Stimulated activated naive CD4-positive, alpha-beta T cell (primary cell): ENCODE data around the gene PNPLA7.

ENCODE experiments used
- DNase-seq, 6 experiments: peaks; one replicate each; lab custom pipeline; 2025; lab: John Stamatoyannopoulos, UW

PNPLA7 gene

DNA sequence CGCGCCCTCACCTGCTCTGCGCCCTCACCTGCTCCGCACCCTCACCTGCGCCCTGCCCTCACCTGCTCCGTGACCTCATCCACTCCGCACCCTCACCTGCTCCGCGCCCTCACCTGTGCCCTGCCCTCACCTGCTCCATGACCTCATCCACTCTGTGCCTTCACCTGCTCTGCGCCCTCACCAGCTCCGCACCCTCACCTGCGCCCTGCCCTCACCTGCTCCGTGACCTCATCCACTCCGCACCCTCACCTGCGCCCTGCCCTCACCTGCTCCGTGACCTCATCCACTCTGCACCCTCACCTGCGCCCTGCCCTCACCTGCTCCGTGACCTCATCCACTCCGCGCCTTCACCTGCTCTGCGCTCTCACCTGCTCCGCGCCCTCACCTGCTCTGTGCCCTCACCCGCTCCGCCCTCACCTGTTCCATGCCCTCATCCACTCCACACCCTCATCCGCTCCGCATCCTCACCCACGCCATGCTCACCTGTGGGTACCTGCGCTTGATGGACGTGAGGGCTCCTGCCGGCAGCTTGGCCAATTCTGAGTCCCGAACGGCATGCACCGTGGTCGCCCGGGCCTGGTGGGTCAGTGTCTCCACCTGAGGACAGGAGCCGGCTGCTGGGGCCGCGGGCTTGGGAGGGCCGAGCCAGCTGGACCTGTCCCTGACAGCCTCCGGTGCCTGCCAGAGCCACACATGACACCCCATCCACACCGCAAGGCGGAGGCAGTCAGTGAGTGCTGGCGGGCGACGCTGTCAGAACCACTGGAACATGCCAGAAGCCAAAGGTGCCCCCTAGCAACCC is 55.5 kb downstream of the PNPLA7 start:
- DNase-seq = no peak

DNA sequence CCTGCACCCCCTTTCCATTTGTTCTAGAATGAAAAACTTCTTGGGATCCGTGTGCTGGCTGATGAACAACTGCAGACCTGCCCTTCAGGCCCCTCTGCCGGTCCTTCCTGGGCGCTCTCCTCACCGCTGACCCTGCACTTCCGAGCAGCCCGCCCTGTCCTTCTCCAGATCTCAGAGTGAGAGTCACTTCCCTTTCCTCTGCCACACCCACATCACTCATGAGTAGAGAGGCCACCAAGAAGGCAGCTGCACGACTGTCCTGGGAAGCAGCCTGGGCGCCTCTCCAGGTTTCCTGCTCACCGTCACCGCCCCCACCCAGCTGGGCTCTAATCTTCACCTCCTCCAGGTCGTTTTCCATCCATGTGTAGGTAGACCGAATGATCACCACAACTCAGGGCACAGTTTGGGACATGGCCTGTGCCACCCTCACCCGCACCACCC is 56.1 kb downstream of the PNPLA7 start:
- no peak for DNase-seq

DNA sequence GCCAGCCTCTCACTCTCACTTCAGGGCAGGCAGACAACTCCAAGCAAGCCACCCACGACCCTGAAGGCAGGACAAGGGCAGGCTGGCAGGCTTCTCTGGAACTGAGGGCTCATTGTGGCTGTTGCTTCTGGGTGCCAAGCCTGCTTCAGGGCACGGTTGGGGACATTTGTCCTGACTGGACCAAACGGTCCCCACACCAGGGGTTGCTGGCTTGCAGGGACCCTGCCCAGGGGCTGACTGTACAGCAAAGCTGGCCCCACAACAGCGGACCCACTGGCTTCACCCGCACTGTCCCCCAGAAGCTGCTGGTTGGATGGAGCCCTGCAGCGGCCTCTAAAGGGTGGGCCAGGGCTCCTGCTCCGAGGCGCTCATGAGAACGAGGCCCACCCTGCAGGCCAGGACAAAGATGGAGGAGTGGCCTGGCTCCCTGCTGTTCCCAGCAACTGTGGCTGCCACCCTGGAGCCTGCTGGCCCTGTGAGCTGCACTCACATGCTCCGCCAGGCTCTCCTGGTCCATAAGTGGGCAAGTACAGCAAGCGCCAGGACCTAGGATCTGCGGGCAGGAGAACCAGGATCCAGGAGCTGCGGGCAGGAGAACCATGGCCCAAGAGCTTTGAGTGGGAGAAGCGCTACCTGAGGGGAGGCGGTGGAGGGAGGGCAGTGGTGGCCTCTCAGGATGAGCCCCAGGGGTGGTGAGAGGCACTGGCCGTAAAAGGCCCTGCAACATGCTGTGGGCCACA is 56.7 kb downstream of the PNPLA7 start:
- DNase-seq = no peak

GRCh38 chr9:137492464-137493363 is 57.5 kb downstream of the PNPLA7 start:
- DNase-seq = peak in 2 of 6 experiments; percentile 15 to 18

DNA sequence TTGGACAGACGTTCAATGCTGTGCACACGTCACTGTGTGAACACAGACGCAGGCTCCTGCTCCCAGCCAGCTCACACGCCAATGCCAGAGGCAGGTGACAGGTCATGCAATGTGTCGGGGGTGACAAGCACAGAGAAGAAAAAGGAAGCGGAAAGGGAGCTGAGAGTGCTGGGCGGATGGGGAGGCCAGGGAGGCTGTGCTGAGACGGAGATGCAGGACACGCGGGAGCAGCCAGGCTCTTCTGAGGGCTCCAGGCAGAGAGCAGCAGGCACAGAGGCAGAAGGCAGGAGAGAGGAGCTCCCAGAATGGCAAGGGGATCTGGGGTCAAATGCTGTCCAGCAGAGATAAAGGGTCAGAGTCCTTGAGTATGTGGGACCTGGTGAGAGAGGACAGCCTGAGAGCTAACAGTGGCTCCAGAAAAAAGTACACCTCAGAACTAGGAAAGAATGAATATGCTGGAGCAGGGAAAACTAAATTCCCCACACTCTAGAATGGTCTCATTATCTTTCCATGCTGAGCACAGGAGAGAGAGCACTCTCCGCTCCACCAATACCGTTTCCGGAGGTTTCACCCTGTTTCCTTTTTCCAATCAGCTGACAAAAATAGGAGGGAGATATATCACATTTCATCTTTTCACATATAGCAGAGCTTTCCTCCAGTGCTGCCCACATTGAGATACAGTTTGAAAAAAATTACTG is 58.3 kb downstream of the PNPLA7 start:
- no peak for DNase-seq

DNA sequence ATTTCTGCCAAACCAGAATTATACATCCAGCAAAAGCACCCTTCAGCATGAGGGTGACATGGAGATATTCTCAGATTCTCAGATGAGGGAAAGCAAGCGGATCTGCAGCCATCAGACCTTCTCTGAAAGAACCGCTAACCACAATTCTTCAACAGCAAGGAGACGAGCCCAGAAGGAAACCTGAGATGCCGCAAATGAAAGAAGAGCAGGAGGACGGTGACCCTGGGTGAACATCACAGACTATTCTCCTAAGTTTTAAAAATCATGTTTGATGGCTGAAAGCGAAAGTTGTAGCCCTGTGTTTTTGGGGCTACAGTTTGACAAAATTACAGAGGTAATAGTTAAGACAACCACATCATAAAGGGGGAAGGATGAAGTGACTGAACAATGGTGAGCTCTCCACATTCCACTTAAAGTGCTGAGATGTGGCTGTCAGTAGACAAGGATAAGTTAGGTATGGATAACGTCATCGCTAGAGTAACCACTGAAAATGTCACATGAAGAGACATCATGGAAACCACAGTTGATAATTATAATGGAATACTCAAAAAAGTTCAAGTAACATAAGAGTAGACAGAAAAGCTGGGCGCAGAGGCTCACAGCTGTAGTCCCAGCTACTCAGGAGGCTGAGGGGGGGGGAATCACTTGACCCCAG is 59.5 kb downstream of the PNPLA7 start:
- no peak for DNase-seq

GRCh38 chr9:137488906-137489305 is 61.3 kb downstream of the PNPLA7 start:
- no peak for DNase-seq

DNA sequence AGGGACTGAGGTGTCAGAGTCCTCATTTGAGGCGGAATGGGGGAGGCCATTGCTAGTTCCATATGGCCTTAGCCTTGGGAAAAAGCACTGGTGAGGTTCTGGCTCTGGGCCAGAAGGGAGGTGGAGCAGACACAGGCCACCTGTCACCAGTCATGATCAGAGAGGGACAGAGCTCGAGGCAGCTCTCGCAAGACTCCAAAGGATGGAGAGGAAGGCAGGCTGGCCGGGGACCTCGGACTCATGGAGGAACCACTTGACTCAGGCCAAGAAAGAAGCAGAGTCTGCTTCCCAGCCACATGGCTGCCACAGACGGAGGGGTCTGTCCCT is 61.9 kb downstream of the PNPLA7 start:
- DNase-seq = no peak

DNA sequence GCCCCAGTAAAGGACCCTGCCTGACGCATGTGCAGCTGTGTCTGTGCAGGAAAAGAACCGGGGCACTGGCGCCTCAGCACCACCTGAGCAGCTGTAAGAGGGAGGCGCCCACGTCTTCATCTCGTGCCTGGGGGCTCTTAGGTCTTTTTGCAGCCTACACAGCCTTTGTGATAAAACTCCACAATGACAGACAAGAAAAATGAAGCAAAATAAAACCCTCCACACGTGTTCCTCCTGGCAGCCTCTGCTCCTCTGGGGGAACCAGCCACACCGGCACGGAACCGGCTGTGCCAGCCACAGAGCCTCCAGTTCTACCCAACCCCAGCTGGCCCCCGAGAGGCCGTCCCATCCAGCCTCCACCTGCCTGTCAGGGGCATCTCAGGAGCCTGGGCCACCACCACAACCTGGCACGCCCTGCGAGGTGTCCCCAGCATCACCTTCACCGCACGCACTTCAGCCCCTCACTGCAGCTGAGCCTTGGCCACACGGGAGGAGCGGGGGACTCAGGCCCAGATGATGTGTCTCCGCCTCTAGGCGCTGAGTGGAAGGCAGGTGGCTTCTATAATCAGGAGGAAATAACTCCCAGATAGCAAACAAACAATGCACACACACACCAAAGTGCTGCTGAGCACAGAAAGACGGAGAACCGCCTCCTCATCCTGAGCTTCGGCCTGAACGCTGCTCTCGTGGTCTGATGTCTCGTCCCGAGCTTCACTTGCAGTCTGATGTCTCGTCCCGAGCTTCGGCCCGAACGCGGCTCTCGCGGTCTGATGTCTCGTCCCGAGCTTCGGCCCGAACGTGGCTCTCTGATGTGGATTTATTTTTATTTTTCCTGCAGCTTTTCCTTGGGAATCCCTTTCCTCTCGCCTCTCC is 62.5 kb downstream of the PNPLA7 start:
- DNase-seq = no peak

DNA sequence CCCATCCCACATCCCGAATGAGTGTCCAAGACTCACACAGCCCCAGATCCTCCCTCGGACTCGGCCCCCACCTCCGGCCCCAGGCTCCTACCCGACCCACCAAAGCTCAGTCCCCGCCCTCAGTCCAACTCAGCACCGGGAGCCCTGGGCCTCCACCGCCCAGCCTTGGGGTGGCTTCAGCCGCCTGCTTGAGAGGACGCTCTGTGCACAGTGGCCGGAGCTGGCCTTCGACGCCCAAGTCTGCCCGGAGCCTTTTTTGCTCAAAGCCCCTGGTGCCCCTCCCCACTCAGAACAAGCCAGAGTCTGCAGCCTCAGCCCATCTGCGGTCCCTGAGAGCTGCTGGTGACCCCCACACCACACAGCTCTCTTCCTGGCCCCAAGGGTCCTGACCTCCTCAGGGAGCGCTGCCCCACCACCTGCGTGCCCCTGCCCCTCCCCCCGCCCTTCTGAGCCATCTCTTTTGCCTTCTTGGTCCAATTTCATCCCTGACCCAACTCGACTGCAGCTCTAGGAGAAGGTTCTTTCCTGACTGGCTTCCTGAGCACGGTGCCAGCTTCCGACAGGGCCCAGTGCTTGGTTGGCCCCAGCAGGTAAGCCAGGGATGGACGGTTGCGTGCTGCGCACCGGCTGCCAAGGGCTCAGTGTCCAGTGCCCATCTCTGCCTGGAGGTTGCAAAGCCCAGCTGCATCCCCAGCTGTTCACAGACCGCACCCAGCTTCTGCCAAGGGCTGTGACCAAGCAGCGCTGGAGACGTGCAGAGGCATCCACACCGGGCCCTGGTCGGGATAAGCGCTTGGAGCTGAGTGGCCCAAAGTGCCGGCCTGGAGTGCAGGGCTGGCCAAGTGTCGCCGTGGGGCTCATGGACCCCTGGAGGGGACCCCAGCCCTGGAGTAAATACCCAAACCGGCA is 63.4 kb downstream of the PNPLA7 start:
- no peak for DNase-seq

DNA sequence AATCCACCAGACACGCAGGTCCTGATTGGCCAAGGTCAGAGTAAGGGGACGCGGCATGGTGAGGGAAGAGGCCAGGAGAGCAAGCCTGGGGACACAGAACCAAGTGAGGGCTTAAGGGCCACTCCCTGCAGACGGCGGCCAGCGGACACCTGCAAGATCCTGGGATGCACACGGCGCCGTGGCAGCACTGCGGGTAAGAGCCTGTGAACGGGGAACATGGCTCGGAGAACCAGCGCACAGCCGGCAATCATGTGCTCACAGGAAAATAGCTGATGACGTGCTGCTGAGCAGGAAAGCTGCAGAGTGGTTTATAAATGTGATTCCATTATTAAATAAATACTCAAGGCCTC is 64.1 kb downstream of the PNPLA7 start:
- no peak for DNase-seq

GRCh38 chr9:137485343-137486140 is 64.7 kb downstream of the PNPLA7 start:
- DNase-seq = no peak

- no peak for DNase-seq
Measured at GRCh38 chr9:137484551-137485315, 65.5 kb downstream of the PNPLA7 start.

GRCh38 chr9:137482094-137482781 is 68.0 kb downstream of the PNPLA7 start:
- DNase-seq = no peak

DNA sequence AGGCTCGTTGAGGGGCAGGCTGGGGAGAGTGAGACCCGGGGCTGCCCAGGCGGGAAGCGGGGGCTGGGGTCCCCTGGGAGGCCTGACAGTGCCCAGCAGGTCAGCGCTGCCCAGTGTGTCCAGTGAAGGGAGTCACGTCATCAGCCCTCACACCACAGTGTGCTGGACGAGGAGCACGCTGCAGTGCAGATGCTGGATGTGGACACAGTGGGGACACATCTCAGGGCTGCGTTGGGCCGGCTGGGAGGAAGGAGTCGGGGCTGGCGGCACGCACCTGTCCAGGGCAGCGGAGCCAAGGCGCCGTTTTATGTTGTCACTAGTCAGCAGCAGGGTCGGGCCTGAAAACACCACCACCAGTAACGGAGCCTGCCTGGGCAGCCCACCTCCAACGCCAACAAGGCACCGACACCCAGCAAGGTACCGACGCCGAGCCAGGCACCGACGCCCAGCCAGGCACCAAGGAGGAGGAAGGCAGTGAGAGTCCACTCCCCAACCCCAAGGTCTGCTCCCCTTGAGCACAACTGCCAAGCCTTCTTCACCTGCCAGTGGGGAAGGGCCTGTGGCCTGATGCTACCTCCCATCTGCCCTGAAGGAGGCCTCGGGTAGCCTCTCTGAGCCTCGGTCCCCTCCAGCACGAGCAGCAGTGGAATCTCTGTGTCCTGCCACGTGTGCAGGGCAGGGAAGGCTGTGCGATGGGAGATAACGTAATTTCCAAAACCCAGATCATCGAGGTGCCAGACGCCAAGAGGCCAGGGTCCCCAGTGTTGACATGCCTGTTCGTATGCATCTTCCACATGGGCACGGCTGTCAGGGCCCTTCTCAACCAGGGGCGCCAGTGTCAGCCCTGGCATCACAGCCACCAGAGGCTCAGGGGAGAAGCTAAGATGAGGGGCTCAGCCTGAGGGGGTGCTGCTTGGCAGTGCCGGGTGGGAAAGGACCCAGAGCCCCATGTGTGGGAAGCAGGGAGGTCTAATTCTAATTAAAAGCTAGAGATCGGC is 69.2 kb downstream of the PNPLA7 start:
- DNase-seq = no peak
